ENCODE data around the gene FOLR2.
"Not testable (repeated sequence)": the region's sequence is repeated elsewhere in the genome, so short reads cannot be mapped to it uniquely, and the experiment has no call there.

The FOLR2 gene

DNA sequence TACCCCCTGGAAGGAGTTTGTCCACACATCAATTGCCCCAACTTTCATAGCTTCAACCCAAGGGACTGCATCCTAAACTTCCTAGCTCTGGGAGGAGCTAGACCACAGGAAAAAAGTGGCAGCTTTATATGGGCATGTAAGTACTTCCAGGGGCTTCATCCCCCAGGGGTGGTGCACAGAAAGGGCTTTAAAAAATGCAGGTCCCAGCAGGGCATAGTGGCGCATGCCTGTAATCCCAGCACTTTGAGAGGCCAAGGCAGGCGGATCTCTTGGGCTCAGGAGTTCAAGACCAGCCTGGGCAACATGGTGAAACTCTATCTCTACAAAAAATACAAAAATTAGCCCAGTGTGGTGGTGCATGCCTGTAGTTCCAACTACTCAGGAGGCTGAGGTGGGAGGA is 9.8 kb upstream of the FOLR2 start:
- DNase-seq (ENCODE audit: low read depth in 2 of 2): not testable (repeated sequence)

DNA sequence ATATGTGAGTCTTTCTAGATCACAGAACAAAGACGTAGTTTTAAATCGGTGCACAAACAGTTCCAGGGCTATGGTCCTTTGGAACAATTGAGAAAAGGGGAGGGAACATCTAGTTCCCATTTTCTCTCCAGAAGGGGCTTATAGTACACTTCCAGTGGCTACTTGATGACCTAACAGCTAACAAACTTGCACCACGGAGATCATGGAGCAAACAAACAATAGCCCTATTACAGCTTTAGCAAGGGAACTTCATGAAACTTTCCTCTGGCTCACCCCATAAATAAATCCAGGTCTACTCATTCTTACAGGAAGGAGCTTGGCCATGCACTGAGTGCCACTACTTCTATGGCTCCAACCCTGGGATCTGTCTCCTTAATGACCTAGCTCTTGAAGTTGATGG is 8.3 kb upstream of the FOLR2 start:
- DNase-seq (ENCODE audit: low read depth in 2 of 2): no peak

DNA sequence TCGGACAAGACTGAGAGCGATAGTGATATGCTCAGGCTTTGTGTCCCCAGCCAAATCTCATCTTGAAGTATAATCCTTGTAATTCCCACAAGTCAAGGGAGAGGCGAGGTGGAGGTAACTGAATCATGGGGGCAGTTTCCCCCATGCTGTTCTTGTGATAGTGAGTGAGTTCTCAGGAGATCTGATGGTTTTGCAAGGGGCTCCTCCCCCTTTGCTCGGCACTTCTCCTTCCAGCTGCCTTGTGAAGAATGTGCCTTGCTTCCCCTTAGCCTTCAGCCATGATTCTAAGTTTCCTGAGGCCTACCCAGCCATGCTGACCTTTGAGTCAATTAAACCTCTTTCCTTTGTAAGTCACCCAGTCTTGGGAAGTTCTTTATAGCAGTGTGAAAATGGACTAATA is 7.5 kb upstream of the FOLR2 start:
- no peak for DNase-seq (ENCODE audit: low read depth in 2 of 2)

DNA sequence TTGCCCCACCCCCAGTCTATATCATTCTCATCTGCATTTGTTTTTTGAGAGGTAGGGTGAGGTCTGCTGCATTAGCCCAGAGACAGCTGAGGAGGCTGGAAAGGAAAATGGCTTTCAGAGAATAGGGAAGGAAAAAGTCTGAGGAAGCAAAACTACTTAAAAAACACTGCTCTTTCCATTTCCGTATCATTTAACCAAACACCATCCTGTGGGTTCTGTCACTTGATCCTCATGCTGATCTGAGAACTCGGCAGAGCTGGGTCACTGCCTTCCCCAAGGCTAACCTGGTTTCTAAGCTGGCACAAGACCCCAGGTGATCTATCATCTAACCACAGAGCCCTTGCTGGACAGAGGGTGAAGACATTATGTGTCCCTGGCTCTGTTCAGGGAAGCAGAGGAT is 1.2 kb downstream of the FOLR2 start:
- DNase-seq (ENCODE audit: low read depth in 2 of 2): no peak

DNA sequence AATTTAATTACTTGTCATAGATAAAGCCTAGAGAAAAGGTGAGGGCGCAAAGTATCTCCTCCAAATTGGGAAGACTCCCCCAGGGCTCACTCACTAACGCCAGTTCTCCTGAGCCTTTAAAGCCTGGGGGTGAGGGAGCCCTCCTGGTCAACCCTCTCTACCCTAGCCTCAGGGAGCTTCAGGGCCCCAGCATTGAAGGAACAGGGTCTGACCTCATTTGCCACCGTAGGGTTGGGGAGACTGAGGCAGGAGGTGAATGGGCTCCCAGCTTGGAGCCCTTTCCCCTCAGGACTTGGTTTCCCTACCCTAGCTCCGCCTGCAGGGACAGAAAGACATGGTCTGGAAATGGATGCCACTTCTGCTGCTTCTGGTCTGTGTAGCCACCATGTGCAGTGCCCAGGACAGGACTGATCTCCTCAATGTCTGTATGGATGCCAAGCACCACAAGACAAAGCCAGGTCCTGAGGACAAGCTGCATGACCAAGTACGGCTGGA is 1.7 kb downstream of the FOLR2 start:
- DNase-seq (ENCODE audit: low read depth in 2 of 2): no peak

DNA sequence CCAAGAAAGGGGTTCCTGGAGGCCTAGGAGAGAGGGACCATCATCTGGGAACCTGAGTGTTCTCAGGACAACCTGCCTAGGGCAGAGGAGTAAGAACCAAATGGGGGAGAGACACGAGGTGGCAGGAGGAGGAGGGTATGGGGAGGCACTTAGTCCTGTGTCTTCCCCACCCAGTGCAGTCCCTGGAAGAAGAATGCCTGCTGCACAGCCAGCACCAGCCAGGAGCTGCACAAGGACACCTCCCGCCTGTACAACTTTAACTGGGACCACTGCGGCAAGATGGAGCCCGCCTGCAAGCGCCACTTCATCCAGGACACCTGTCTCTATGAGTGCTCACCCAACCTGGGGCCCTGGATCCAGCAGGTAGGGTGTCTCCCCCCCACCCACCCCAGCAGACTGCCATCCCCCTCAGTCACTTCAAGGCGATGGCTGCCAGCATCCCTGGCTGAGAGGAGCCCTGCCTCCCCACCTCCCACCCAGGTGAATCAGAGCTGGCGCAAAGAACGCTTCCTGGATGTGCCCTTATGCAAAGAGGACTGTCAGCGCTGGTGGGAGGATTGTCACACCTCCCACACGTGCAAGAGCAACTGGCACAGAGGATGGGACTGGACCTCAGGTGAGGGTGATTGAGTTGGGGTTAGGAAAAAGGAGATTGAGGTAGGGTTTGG is 4.2 kb downstream of the FOLR2 start:
- DNase-seq (ENCODE audit: low read depth in 2 of 2): no peak

DNA sequence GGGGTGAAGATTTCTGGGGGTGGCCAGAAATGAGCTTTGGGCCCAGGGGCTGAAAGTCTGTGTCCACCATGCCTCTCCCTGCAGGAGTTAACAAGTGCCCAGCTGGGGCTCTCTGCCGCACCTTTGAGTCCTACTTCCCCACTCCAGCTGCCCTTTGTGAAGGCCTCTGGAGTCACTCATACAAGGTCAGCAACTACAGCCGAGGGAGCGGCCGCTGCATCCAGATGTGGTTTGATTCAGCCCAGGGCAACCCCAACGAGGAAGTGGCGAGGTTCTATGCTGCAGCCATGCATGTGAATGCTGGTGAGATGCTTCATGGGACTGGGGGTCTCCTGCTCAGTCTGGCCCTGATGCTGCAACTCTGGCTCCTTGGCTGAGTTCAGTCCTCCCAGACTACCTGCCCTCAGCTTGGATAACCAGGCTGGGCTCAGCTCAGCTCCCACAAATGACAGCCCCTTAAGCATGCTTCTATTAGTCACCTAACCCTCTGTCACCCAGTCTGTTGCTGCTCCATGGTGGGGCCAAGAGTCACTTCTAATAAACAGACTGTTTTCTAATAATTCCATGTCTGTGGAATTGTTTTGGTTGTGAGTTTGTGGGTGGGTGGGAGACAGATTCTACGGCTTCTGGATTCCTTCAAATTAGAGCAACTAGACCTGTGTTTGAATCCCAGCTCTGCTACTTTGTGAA is 4.9 kb downstream of the FOLR2 start:
- no peak for DNase-seq (ENCODE audit: low read depth in 2 of 2)

DNA sequence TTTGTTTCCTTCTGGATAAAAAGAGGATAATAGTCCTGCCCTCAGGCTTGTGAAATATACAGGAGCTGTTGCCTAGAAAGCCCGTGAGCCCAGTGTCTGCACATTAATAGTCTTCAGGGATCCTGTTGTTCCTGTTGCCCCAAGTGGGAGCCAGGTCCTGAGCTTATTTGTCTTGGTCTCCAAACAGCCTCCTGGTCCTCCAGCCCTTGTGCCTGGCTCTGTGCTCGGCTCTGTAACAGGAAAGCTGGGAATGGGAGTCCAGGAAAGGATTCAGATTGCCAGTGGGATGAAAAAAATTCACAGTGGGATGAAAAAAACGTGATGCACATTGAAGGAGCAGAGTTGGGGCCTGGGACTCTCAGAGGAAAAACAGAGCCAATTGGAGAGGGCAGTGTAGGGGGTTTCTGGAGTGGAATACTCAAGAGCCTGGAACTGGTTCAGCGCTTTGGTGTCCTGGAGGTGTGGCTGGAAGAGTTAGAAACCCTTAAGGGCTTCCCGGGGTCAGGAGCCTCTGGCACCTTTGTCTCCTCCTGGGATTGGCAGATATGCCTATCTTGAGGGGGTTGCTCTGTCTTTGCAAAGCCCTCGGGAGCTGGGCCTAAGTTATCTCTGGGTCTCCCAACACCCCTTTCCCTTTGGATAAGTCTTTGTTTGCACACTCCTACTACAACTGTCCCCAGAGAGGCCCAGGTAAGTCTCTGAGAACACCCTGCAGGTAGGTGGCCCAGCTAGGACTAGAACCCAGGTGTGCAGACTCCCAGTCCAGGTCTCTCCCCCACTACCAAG is 5.7 kb downstream of the FOLR2 start:
- no peak for DNase-seq (ENCODE audit: low read depth in 2 of 2)

DNA sequence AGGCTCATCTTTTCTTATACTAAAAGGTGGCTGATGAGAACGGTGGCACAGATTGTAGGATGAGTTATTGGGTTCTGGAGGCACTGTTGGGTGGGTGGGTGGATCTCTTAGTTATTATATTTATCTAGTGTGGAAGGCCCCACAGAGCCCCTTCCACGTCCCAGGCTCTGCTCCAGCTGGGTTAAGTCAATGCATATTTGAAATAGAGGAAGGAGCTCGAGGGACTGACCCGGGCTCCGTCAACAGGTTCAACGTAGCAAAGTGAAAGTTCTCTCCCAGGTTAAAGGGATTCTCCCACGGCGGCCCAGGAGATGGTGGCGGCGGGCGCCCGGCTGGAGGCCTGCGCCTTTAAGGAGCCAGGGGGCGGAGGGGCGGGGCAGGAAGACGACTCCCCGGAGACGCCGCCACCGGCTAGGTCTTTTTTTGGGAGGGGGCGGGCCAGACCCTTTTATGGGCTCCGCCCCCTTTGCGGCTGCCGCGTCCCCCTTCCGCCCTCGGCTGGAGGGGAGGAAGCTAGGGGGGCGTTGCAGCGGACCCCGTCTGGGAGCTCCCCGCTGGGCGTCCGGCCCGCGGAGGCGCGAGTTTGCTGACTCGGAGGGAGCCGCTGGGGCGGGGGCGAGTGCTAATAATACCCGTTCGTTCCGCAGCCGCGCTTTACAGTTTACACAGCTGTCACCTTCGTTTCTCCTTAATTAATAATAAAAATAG is 6.5 kb downstream of the FOLR2 start:
- peak; percentile 81 to 92 for DNase-seq (ENCODE audit: low read depth in 2 of 2)

DNA sequence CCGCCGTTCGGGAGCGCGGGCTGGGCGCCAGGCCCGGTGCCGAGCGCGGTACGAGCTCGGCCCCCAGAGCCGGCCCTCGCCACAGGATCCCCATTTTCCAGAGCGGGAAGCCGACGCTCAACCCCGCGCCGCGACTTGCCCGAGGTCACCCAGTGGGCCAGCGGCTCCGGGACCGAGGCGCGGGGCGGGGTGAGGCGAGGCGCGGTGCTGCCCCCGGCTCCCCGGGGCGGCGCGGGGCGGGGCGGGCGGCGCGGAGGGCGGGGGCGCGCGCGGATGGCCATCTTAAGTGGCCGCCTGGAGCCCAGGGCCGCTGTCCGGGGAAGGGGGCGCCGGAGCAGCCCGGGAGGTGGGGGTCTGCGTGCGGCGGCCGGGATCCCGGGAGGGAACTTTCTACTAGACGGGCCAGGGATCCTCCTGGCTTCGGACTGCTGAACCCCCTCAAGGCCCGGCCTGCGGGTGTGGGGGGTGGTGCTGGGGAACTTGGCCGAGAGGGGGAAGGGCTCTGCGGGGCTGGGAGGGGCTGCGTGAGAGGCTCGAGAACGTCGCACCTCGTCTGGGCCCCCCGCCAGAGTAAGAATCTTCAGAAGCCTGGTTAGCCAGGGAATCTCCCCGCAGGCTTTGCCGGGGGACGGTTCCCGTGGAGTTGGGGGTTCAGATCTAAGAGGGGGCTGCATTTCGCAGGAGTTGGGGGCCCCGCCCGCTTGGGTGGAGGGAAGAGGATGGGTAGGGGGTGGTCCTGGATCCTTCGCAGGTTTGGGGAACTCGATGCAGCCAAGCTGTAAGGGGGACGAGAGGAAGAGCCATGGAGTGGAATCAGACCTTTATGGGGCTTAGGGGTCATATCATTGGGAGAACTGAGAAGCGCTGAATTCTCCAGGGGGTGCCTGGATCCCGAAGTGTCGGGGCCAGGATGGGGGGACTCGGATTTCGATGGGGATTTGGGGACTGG is 7.3 kb downstream of the FOLR2 start:
- DNase-seq (ENCODE audit: low read depth in 2 of 2): peak; percentile 14 to 55

DNA sequence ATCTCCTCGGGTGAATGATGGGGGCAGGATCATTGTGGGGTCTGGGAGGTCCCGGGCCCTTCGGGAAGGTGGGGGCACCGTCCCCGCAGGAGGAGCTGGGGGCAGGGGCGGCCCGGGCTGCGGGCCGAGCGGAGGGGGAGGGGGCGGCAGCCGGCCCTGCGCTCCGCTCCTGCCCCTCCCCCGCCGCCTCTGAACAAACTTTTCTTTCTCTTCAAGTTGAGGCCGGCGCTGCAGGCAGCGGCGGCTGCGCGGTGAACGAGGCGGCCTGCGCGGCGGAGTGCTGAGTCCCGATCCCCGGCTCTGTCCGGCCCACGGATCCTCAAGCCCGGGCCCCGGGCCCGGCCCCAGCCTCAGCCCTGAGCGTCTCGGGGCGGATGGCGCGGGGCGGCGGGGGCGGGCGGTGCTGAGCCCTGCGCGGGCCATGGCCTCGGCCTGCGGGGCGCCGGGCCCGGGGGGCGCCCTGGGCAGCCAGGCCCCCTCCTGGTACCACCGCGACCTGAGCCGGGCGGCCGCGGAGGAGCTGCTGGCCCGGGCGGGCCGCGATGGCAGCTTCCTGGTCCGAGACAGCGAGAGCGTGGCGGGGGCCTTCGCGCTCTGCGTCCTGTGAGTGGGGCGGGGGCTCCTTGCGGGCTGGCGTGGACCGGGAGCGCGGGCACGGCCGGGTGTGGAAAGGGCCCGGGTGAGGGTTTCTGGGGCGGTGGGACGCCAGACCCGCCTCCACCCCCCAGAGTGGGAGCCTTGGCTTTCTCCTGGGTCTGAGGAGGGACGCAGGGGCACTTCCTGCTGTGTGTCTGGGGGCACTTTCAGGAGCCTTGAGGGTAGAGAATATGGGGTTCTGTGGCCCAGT is 8.2 kb downstream of the FOLR2 start, which contains the start of gene INPPL1:
Gene INPPL1 (plus strand): TSS at position 204 of the 847 bp plus-strand sequence. CDS start 218 bp downstream, at position 422.
- peak; percentile 21 to 53 for DNase-seq (ENCODE audit: low read depth in 2 of 2)

DNA sequence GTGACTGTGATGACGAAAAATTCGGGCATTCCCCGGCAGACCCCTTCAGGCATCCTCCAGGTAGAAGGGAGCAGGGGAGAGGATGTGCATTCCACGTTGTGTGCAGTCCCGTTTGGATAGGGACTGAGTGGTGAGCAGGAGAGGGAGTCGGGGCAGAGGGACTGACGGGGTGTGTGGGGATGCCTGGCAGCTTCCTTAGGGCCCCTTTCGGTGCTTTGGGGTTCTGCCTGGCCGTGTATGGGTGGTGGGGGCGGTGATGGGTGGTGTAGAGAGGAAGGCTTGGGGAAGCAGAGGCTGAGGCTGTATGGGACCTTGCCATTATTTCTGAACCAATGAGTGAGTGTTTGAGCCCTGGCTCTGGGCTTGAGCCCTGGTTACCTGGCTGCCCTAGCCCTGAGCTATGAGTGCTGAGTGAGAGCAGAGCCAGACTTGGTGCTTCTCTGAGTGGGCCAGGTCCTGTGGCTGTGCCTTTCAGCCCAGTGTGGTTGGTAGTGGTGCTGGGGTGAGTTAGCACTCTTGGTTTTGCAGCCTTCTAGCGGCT is 8.9 kb downstream of the FOLR2 start:
- peak in 1 of 2 donors; percentile 17 for DNase-seq (ENCODE audit: low read depth in 2 of 2)

DNA sequence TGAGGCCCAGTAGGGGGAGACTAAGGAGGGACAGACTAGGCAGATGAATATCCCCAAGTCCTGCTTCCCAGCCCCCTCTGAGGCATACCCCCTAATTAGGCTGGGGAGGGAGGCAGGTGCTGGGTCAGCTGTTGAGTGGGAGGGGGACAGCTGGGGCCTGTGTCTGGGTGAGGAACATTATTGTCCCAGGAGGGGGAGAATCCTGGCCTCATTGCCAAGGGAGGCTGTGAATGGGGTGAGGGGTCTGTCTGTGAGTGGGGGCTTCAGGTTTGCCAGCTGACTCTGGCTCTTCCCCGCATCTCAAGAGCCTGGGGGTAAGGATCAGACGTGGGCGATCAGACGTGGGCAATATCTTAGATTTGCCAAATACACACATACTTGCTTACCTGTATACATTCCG is 10.1 kb downstream of the FOLR2 start:
- DNase-seq (ENCODE audit: low read depth in 2 of 2): no peak

DNA sequence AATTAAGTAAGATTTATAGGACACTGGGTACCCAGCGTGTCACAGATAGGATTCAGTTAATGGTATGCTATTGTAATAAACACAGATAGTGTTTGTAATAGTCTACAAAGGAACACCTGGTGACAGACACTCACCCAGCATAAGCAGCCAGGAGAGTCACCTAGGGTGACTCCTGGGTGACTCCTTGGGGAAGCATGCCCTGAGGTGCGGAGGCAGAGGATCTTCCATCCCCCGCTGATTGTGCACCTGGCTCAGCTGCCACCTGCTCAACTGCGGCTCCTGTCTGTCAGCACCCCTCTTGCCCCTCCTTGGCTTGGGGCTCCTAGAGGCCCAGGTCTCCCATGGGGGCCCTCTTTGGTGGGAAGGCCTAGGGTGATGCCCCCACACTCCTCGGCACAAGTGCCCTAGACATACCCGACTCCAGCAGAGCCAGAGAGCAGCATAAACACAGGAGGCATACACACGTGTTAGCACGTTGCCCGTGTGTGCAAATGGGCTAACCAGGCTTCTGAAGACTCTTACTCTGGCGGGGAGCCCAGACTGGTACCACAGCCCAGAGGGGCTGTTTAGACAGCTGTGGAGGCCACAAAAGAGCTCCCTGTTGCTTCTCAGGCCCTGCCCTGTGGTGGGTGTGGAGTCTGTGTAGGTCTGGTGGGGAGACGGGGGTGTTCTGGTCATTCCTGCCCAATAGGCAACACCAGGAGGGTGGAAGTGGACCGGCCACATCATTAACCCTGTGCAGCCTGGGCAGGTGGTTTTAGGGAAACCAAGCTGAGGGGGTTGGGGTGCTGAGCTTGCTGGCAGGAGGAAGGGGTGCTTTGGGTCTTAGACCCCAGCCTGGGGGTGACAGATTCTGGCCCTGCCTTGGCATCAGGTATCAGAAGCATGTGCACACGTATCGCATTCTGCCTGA is 11.0 kb downstream of the FOLR2 start:
- DNase-seq (ENCODE audit: low read depth in 2 of 2): no peak

DNA sequence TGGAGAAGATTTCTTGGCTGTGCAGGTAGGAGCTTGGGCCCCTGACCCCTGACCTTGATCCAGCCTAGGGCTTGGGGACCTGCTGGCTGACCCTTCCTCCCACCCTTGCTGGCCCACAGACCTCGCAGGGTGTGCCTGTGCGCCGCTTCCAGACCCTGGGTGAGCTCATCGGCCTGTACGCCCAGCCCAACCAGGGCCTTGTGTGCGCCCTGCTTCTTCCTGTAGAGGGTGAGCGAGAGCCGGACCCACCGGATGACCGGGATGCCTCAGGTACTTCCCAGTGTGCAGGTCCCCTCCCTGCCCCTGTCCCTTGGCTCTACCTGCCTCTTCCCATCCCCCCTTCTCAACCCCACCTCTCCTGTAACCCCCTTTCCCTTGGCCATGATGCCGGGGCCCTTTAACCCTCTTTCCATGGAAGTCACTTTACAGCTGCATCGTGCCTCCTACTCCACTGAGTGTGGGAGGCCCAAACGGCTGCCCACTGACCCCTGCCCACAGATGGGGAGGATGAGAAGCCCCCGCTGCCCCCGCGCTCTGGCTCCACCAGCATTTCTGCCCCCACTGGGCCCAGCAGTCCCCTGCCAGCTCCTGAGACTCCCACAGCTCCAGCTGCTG is 11.7 kb downstream of the FOLR2 start:
- no peak for DNase-seq (ENCODE audit: low read depth in 2 of 2)

DNA sequence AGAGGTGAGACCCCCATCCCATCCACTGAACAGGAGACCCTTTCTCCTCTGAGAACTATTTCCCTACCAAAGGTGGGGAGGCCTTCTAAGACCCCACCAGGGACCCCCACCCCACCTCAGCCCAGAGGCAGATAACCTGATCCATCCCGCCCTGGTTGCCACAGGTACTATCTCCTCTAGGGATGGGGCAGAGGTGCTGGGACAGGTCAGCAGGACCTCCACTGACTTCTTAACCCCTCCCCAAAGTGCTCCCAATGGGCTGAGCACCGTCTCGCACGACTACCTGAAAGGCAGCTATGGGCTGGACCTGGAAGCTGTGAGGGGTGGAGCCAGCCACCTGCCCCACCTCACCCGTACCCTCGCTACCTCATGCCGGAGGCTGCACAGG is 12.2 kb downstream of the FOLR2 start:
- DNase-seq (ENCODE audit: low read depth in 2 of 2): no peak

DNA sequence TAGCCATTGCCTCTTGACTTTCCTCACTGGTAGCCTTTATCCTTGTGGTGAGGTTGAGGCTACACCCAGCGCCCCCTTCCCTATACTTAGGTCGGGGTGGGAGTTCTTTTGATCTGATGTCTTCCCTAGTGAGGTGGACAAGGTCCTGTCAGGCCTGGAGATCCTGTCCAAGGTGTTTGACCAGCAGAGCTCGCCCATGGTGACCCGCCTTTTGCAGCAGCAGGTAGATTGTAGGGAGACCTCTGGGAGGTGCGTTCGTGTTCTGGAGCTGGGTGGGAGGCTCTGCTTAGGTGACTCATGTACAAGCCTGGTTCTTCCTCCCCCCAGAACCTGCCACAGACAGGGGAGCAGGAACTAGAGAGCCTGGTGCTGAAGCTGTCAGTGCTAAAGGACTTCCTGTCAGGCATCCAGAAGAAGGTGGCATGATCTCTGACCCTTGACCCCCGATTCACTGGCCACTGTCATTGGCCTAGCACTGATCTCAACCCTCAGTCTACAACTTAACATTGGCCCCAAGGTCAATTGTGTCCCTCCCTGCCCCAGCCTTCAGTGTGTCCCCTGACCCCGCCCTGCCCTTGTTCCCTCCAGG is 12.8 kb downstream of the FOLR2 start:
- DNase-seq (ENCODE audit: low read depth in 2 of 2): no peak
